GM23248 (cell line): ENCODE measurements around the gene SUSD3.

Experiments
- EZH2 ChIP-seq: fragments of 200-600 bp; sonication (generic); IDR thresholded peaks from 2 replicates; pipeline ENCODE4 v1.6.1; 2018; ENCODE audit warnings: antibody characterized with exemption, mild to moderate bottlenecking; ENCODE audit not compliant: insufficient read depth, poor library complexity, severe bottlenecking
- EZH2phosphoT487 ChIP-seq: fragments of 200-600 bp; sonication (generic); IDR thresholded peaks from 2 replicates; pipeline ENCODE4 v1.6.1; 2018; ENCODE audit warnings: antibody characterized with exemption, moderate library complexity, mild to moderate bottlenecking, low read depth; ENCODE audit not compliant: insufficient read depth

GRCh38 chr9:93131599-93132286, 73.2 kb downstream of the SUSD3 start:
- TF ChIP-seq EZH2phosphoT487 (no peak), EZH2 (no peak)
